CD4-positive, alpha-beta T cell treated with Interleukin-6 at 100 ng/mL for 8 hours (primary cell): ENCODE measurements around the gene STUB1.

Experiments
- DNase-seq: peaks from one replicate; pipeline ENCODE4 v3.0.0-alpha.2; 2020; ENCODE audit warnings: mixed read lengths, low spot score

Gene STUB1

GRCh38 chr16:694863-695354 lies 14.7 kb downstream of the STUB1 start:
- DNase-seq = no peak

GRCh38 chr16:695355-696089 lies 15.3 kb downstream of the STUB1 start:
- DNase-seq = peak; percentile 77

- no peak for DNase-seq
Observed at GRCh38 chr16:698911-699671, 18.9 kb downstream of the STUB1 start.

- DNase-seq = peak; percentile 38
Observed at GRCh38 chr16:700684-701584, 20.7 kb downstream of the STUB1 start.

GRCh38 chr16:702341-702740 lies 22.1 kb downstream of the STUB1 start:
- DNase-seq = no peak

- no peak for DNase-seq
Observed at GRCh38 chr16:703406-703805, 23.2 kb downstream of the STUB1 start.

- no peak for DNase-seq
Observed at GRCh38 chr16:704047-704446, 23.8 kb downstream of the STUB1 start.

- DNase-seq = no peak
Observed at GRCh38 chr16:704552-705380, 24.6 kb downstream of the STUB1 start.

- DNase-seq = no peak
Observed at GRCh38 chr16:705431-706188, 25.4 kb downstream of the STUB1 start, which contains the start of gene FBXL16. Gene FBXL16 (minus strand): TSS chr16:705801. CDS start chr16:697405, 8,396 bp downstream.

- no peak for DNase-seq
Observed at GRCh38 chr16:706189-707061, 26.2 kb downstream of the STUB1 start.

GRCh38 chr16:707062-707538 lies 26.9 kb downstream of the STUB1 start:
- no peak for DNase-seq

GRCh38 chr16:708019-708418 lies 27.8 kb downstream of the STUB1 start:
- no peak for DNase-seq

GRCh38 chr16:708959-709358 lies 28.7 kb downstream of the STUB1 start:
- DNase-seq = no peak

GRCh38 chr16:709566-710499 lies 29.6 kb downstream of the STUB1 start:
- no peak for DNase-seq

- DNase-seq = no peak
Observed at GRCh38 chr16:710500-711075, 30.4 kb downstream of the STUB1 start.

GRCh38 chr16:711084-711483 lies 30.9 kb downstream of the STUB1 start:
- DNase-seq = no peak

GRCh38 chr16:711548-712320 lies 31.5 kb downstream of the STUB1 start:
- DNase-seq = peak; percentile 74
